Suprapubic skin (tissue), 4 donors: Measurements from ENCODE around the gene ABI1. TPM values are rescaled to one million over a fixed set of nuclear protein-coding genes. Genes with fewer than 3 reads are reported as not detected.

Source experiments
- DNase-seq, 2 donors: peaks; one replicate each; pipeline ENCODE4 v3.0.0-alpha.2; 2019; ENCODE audit warnings: low spot score in 2 of 2
- H3K27ac ChIP-seq: fragments of 200-600 bp; sonication (generic); one replicate; pipeline ENCODE4 v1.5.1; 2019
- H3K27me3 ChIP-seq: fragments of 200-600 bp; sonication (generic); one replicate; pipeline ENCODE4 v1.5.1; 2019
- H3K36me3 ChIP-seq: fragments of 200-600 bp; sonication (generic); one replicate; pipeline ENCODE4 v1.5.1; 2019
- H3K4me1 ChIP-seq: fragments of 200-600 bp; sonication (generic); one replicate; pipeline ENCODE4 v1.5.1; 2019
- H3K4me3 ChIP-seq: fragments of 200-600 bp; sonication (generic); one replicate; pipeline ENCODE4 v1.5.1; 2019; ENCODE audit warnings: mild to moderate bottlenecking
- H3K9me3 ChIP-seq: fragments of 200-600 bp; sonication (generic); one replicate; pipeline ENCODE4 v1.5.1; 2019
- EP300 ChIP-seq: sonication (generic); formaldehyde crosslinking; IDR thresholded peaks from one replicate; pipeline ENCODE4 v1.6.1; 2017; ENCODE audit warnings: antibody characterized with exemption
- POLR2A ChIP-seq, 2 donors: fragments of 450-650 bp; IDR thresholded peaks; one replicate each; pipeline ENCODE4 v1.6.1; 2017; ENCODE audit warnings: antibody characterized with exemption in 2 of 2, mild to moderate bottlenecking in 2 of 2, moderate library complexity in 2 of 2
- POLR2AphosphoS5 ChIP-seq, 3 donors: sonication (generic); formaldehyde crosslinking; IDR thresholded peaks; one replicate each; pipeline ENCODE4 v1.6.1; 2017; ENCODE audit warnings: antibody characterized with exemption in 3 of 3
- WGBS: methylation state at CpG from one replicate; pipeline ENCODE4 v1.1.5; 2018; 5-methylcytosine and 5-hydroxymethylcytosine counted together
- total RNA-seq, 4 donors: library from RNA; depleted of rRNA; stranded (reverse); fragments of >200 nt; gene quantifications; one replicate each; pipeline ENCODE4 v1.1.0, GENCODE V29; 2016
- TF ChIP-seq, protein P1 (sequence below), 2 donors: fragments of 200-600 bp in 1 of 2; fragments of 450-650 bp in 1 of 2; sonication (generic) in 1 of 2; IDR thresholded peaks; one replicate each; pipeline ENCODE4 v1.5.1; 2016 to 2019; ENCODE audit warnings: antibody characterized with exemption in 2 of 2, mild to moderate bottlenecking in 1 of 2, moderate library complexity in 1 of 2

The ABI1 gene
- total RNA-seq, 4 donors from 2014 or later: 62.9 to 78.8 (median 71.8) TPM

DNA sequence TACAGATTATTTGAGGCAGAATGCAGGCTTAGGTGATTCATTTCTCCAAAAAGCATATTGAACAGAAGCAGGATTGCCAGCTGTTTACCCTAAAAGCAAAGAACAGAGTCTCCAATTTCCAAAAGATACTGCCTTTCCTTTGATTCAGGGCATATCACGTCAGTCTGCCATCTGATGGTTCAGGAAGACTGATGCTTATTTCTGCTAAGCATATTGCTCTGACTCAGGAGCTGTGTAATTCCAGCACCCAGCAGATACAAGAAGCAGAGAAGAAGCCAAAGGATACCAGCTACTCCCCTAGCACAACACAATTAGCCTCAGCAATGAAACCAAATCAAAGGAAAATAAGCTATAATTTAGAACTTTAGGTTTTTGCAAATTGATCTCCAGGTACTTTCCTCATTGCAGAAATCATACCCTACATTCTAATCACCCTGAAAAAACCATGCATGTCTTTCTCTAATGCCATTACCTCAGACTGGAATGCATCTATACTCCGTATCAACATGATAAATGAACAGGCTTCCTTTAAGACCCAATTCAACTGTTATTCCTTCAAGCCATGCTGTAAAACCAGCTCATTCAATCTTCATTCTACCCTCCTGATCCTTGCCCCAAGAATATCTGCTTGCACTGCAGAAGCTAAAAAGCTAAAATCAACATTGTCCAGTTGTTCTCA, 55.1 kb downstream of the ABI1 start:
- Histone ChIP-seq H3K36me3 (no peaks in the 10 kb centered on the region), H3K9me3 (no peaks in the 10 kb centered on the region), H3K27me3 (no peaks in the 10 kb centered on the region), H3K4me3 (no peak overlapping the region), H3K4me1 (peaks cover 36% of the 10 kb centered on the region), H3K27ac (no peak overlapping the region)
- WGBS: 47% methylated on average over 2 of the region's 2 CpGs
- no peak for DNase-seq
- TF ChIP-seq, protein P1, sequence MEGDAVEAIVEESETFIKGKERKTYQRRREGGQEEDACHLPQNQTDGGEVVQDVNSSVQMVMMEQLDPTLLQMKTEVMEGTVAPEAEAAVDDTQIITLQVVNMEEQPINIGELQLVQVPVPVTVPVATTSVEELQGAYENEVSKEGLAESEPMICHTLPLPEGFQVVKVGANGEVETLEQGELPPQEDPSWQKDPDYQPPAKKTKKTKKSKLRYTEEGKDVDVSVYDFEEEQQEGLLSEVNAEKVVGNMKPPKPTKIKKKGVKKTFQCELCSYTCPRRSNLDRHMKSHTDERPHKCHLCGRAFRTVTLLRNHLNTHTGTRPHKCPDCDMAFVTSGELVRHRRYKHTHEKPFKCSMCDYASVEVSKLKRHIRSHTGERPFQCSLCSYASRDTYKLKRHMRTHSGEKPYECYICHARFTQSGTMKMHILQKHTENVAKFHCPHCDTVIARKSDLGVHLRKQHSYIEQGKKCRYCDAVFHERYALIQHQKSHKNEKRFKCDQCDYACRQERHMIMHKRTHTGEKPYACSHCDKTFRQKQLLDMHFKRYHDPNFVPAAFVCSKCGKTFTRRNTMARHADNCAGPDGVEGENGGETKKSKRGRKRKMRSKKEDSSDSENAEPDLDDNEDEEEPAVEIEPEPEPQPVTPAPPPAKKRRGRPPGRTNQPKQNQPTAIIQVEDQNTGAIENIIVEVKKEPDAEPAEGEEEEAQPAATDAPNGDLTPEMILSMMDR (IDR thresholded peaks at IDR 0.05): no peak
- TF ChIP-seq POLR2AphosphoS5 (IDR thresholded peaks at IDR 0.05) (no peak), EP300 (no peak), POLR2A (IDR thresholded peaks at IDR 0.05) (no peak)

DNA sequence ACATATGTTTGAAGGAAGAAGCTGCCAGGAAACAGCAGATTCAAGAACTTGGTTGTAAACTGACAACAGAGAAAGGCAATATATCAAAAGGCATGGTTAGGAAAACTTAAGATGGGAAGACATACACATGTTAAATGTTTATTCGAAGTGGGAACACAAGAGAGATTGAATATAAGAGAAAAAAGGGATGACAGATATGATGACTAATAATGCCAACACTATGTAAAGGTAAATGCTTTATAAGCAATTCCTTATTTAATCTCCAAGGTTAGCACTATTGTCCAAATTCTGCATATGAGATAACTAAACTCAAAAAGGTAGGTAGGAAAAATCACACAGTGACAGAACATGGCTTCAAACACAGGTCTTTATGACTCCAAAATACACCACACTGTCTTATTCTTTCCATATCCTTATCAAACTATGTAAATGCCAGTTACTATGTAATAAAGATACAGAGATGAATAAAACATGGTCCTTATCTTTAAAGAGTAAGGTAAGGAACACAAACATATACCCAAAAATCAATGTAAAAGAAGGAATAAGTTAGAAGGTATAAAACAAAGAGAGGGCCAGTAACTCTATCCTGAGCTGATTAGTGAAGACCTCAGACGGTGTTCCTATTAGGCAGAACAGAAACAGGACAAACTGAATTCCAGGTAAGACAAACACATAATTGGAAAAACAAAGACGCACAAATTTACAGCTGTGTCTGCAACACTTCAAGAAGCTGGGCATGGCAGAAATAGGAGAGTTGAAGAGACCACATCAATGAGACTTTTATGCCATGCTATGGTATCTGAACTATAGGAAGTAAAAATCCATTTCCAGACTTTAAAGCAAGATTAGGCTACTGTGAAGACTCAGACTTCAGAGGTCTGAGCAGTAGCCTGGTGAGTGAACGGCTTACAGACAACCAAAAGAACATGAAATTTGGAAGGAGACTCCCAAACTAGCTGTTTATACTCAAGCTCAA, 56.1 kb downstream of the ABI1 start:
- TF ChIP-seq, protein P1 (IDR thresholded peaks at IDR 0.05): no peak
- H3K4me1 ChIP-seq: peaks cover 36% of the 10 kb centered on the region
- no peaks in the 10 kb centered on the region for H3K9me3 ChIP-seq
- H3K27me3 ChIP-seq: no peaks in the 10 kb centered on the region
- no peak for DNase-seq
- 64% methylated on average over 4 of the region's 4 CpGs for WGBS
- no peak overlapping the region for H3K27ac ChIP-seq
- no peaks in the 10 kb centered on the region for H3K36me3 ChIP-seq
- H3K4me3 ChIP-seq: no peak overlapping the region

DNA sequence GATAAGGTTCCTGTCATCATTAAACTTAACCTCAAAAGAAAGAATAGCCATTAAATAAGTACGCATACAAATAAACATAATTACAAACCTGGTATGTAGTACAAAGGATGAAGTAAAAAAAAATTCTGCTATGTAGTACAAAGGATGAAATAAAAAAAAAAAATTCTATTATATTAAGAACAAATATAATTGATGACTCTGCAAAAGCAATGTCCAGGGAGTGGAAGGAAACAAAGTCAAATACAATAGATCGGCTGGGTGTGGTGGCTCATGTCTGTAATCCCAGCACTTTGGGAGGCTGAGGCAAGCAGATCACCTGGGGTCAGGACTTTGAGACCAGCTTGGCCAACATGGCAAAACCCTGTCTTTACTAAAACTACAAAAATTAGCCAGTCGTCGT, 56.9 kb downstream of the ABI1 start:
- 92% methylated on average over 4 of the region's 4 CpGs for WGBS
- no peaks in the 10 kb centered on the region for H3K9me3 ChIP-seq
- no peak overlapping the region for H3K27ac ChIP-seq
- no peak overlapping the region for H3K4me3 ChIP-seq
- no peak for TF ChIP-seq POLR2AphosphoS5 (IDR thresholded peaks at IDR 0.05)
- TF ChIP-seq EP300: no peak
- H3K36me3 ChIP-seq: no peaks in the 10 kb centered on the region
- no peak for DNase-seq
- no peaks in the 10 kb centered on the region for H3K27me3 ChIP-seq
- peaks cover 36% of the 10 kb centered on the region for H3K4me1 ChIP-seq

DNA sequence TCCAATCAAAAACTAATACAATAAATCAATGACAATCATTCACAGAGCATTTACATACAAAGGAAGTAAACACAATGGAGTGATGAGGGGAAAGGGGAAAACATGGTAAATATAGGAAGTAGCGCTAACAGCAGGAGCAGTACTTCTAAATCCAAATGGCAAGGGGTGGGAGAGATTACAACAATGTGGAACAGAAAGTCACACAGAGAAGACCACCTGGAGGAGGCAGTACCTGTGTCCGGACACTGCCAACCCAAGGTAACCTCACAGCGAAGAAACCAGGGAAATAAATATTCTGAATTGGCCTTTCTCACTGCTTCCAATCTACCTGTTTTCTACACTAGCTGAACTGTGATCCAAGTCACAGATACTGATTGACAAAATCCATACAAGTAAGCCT, 58.2 kb downstream of the ABI1 start:
- peaks cover 36% of the 10 kb centered on the region for H3K4me1 ChIP-seq
- 97% methylated on average over 3 of the region's 3 CpGs for WGBS

DNA sequence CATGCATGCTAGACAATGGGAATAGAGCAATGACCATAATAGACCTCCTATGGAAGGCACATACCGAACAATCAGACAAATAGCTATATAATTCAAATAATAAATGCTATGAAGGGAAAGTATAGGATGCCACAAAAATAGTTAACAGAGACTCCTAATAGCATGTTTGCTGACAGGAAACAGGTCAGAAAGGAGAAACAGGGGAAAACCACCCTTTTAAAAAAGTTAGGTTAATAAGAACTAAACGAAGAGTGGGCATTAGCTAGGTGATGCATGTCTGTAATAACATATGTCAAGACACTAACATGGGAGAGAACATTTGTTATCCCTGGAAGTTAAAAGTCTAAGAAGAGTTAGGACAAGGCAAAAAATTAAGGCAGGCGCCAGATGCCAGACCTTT, 58.9 kb downstream of the ABI1 start:
- Histone ChIP-seq H3K27me3 (no peaks in the 10 kb centered on the region), H3K27ac (no peak overlapping the region), H3K9me3 (no peaks in the 10 kb centered on the region), H3K4me3 (no peak overlapping the region), H3K4me1 (peaks cover 36% of the 10 kb centered on the region), H3K36me3 (no peaks in the 10 kb centered on the region)
- 85% methylated on average over 3 of the region's 3 CpGs for WGBS
- no peak for TF ChIP-seq POLR2AphosphoS5 (IDR thresholded peaks at IDR 0.05)
- TF ChIP-seq, protein P1 (IDR thresholded peaks at IDR 0.05): no peak
- TF ChIP-seq POLR2A (IDR thresholded peaks at IDR 0.05): no peak
- no peak for TF ChIP-seq EP300
- no peak for DNase-seq

More for the DNA sequence above, 58.2 kb downstream of the ABI1 start:
- no peaks in the 10 kb centered on the region for H3K9me3 ChIP-seq
- H3K27ac ChIP-seq: no peak overlapping the region
- H3K36me3 ChIP-seq: no peaks in the 10 kb centered on the region
- DNase-seq: no peak
- H3K27me3 ChIP-seq: no peaks in the 10 kb centered on the region
- TF ChIP-seq POLR2A (IDR thresholded peaks at IDR 0.05): no peak
- no peak for TF ChIP-seq POLR2AphosphoS5 (IDR thresholded peaks at IDR 0.05)
- TF ChIP-seq, protein P1 (IDR thresholded peaks at IDR 0.05): no peak
- TF ChIP-seq EP300: no peak
- H3K4me3 ChIP-seq: no peak overlapping the region
